Spleen (tissue), 11 donors: ENCODE results near the gene ZDHHC5. TPM values are rescaled to one million over a fixed set of nuclear protein-coding genes. Genes with fewer than 3 reads are reported as not detected.

Experiments used
- DNase-seq: peaks from one replicate; pipeline ENCODE4 v3.0.0-alpha.2; 2020
- H3K27ac ChIP-seq, 8 donors: fragments of 200-600 bp; sonication (generic) in 7 of 8; 1 replicate in 4 of 8; 2 replicates in 4 of 8; pipeline versions ENCODE4 v1.5.0 to v1.8.0; 2016 to 2021; ENCODE audit warnings: inconsistent platforms in 4 of 8, mild to moderate bottlenecking in 4 of 8, moderate library complexity in 1 of 8
- H3K27me3 ChIP-seq, 7 donors: fragments of 200-600 bp; sonication (generic) in 6 of 7; replicated peaks in 1 of 7; 1 replicate in 4 of 7; 2 replicates in 3 of 7; pipeline versions ENCODE4 v1.5.0 to v1.8.0; 2016 to 2021; ENCODE audit warnings: inconsistent platforms in 3 of 7, mild to moderate bottlenecking in 1 of 7
- H3K36me3 ChIP-seq, 6 donors: fragments of 200-600 bp; sonication (generic) in 5 of 6; 1 replicate in 4 of 6; 2 replicates in 2 of 6; pipeline versions ENCODE4 v1.5.0 to v1.8.0; 2016 to 2021; ENCODE audit warnings: inconsistent platforms in 2 of 6
- H3K4me1 ChIP-seq, 6 donors: fragments of 200-600 bp; sonication (generic) in 5 of 6; 1 replicate in 3 of 6; 2 replicates in 3 of 6; pipeline versions ENCODE4 v1.5.0 to v1.8.0; 2016 to 2021; ENCODE audit warnings: inconsistent platforms in 3 of 6
- H3K4me3 ChIP-seq, 8 donors: fragments of 200-600 bp; sonication (generic) in 7 of 8; 1 replicate in 4 of 8; 2 replicates in 4 of 8; pipeline versions ENCODE4 v1.5.0 to v1.8.0; 2016 to 2021; ENCODE audit warnings: inconsistent platforms in 4 of 8, mild to moderate bottlenecking in 4 of 8, moderate library complexity in 2 of 8
- H3K9me3 ChIP-seq, 8 donors: fragments of 200-600 bp; sonication (generic) in 7 of 8; 1 replicate in 4 of 8; 2 replicates in 4 of 8; pipeline versions ENCODE4 v1.5.0 to v1.8.0; 2016 to 2021; ENCODE audit warnings: inconsistent platforms in 4 of 8
- CTCF ChIP-seq, 11 experiments: fragments of 200-600 bp in 7 of 11; fragments of 450-650 bp in 4 of 11; sonication (generic) in 4 of 11; IDR thresholded peaks in 8 of 11; conservative IDR thresholded peaks in 3 of 11; 1 replicate in 7 of 11; 2 replicates in 4 of 11; pipeline versions ENCODE4 v1.4.0 to v1.8.0; 2016 to 2021; ENCODE audit warnings: antibody characterized with exemption in 11 of 11, inconsistent platforms in 4 of 11, mild to moderate bottlenecking in 1 of 11
- POLR2A ChIP-seq, 3 donors: fragments of 450-650 bp; IDR thresholded peaks; one replicate each; pipeline ENCODE4 v1.5.1; 2017; ENCODE audit warnings: antibody characterized with exemption in 3 of 3, mild to moderate bottlenecking in 1 of 3
- POLR2AphosphoS5 ChIP-seq, 3 donors: sonication (generic); formaldehyde crosslinking; IDR thresholded peaks; one replicate each; pipeline ENCODE4 v1.5.1; 2017; ENCODE audit warnings: antibody characterized with exemption in 3 of 3
- WGBS, 5 donors: extraction: QIAGEN DNeasy Blood & Tissue Kit in 3 of 5; methylation state at CpG; one replicate each; pipeline versions ENCODE4 v1.1.5 to v1.1.7; 2013 to 2018; 5-methylcytosine and 5-hydroxymethylcytosine counted together
- intact Hi-C: fragments of 100-400 bp; cut with DNase I; formaldehyde crosslinking; loops from one replicate; pipeline ENCODE4 v1.15.0; 2023; ENCODE audit warnings: low total_unique reads
- polyA plus RNA-seq, 3 donors: library from polyadenylated mRNA; stranded (reverse); fragments of 200-250 nt; gene quantifications; one replicate each; pipeline ENCODE4 v1.2.1, GENCODE V29; 2013
- total RNA-seq, 7 donors: library from RNA; depleted of rRNA in 3 of 7; stranded (reverse); fragments of >200 nt in 3 of 7; fragmentation: NEBNext Ultra II Directional in 4 of 7; extraction: Animal tissue kit (Norgen Biotek cat#: 25700) in 4 of 7; gene quantifications; one replicate each; pipeline versions ENCODE4 v1.1.0 to v1.2.1, GENCODE V29; 2016 to 2021
- donor health status: healthy with polysubstance abuse.
- donor health status: DM: no; HTN: no; CAD: no; lungs with moderate emphysema.
- donor health status: DM: no; HTN: no; CAD: no.
- donor health status: Bipolar disorder and iron deficiency.
- donor health status: healthy.
- donor health status: DM: no; HTN: no; CAD: no.
- donor health status: DM: yes; HTN: yes; CAD: no.

Gene ZDHHC5
- total and polyA plus RNA-seq, 10 donors, result 14.0 to 58.0 (median 48.8) TPM

DNA sequence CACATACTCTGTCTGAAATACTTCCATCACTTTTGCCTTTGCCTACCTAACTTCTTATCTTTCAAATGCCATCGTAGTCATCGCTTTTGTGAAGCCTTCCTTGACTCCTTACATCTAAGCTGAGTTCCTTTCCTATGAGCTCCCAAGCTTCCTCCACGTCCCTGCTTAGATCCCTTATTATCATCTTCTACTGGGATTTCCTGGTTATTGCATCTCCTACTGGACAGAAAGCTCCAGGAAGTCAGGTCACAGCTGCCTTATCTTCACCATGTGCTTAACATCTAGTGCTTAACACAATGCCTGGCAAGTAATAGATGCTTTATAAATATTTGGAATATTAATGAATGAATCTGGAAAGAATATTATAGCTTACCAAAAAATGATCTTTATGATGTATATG, 24.1 kb upstream of the ZDHHC5 start:
- DNase-seq, result no peak
- Histone ChIP-seq H3K27me3 (peaks cover 0 to 61% (median 24%) of the 10 kb centered on the region in 7 donors), H3K36me3 (no peaks in the 10 kb centered on the region), H3K4me3 (no peak overlapping the region), H3K4me1 (peaks cover 16 to 77% (median 59%) of the 10 kb centered on the region in 6 donors), H3K27ac (no peak overlapping the region), H3K9me3 (no peaks in the 10 kb centered on the region)
- WGBS, 5 donors, result 74 to 83% (median 76%) methylated on average over 3 of the region's 3 CpGs
- intact Hi-C loops, result loop anchor here (5.0 to 10.0 kb wide), 3 partner anchors 72 to 299 kb away; no protein-coding TSS in a partner anchor
- no peak for TF ChIP-seq CTCF (IDR thresholded peaks at IDR 0.05 in 8 of 11, conservative IDR thresholded peaks at IDR 0.05 in 3 of 11)
- TF ChIP-seq POLR2AphosphoS5 (IDR thresholded peaks at IDR 0.05), result no peak
- no peak for TF ChIP-seq POLR2A (IDR thresholded peaks at IDR 0.05)

GRCh38 chr11:57644748-57645688, 22.9 kb upstream of the ZDHHC5 start:
- Histone ChIP-seq H3K27me3 (peaks cover 0 to 61% (median 31%) of the 10 kb centered on the region in 7 donors), H3K27ac (peak overlapping the region in 5 of 8 donors; percentile 20 to 57 (median 40)), H3K9me3 (no peaks in the 10 kb centered on the region), H3K4me3 (no peak overlapping the region), H3K36me3 (no peaks in the 10 kb centered on the region), H3K4me1 (peaks cover 19 to 78% (median 55%) of the 10 kb centered on the region in 6 donors)
- peak; percentile 92 for DNase-seq
- TF ChIP-seq CTCF (IDR thresholded peaks at IDR 0.05 in 8 of 11, conservative IDR thresholded peaks at IDR 0.05 in 3 of 11), result peak; percentile 49 to 93 (median 83)
- no peak for TF ChIP-seq POLR2AphosphoS5 (IDR thresholded peaks at IDR 0.05)
- WGBS, 5 donors, result 13 to 20% (median 18%) methylated on average over 17 of the region's 17 CpGs
- intact Hi-C loops, result loop anchor here (5.0 to 10.0 kb wide), 3 partner anchors 73 to 300 kb away; no protein-coding TSS in a partner anchor

DNA sequence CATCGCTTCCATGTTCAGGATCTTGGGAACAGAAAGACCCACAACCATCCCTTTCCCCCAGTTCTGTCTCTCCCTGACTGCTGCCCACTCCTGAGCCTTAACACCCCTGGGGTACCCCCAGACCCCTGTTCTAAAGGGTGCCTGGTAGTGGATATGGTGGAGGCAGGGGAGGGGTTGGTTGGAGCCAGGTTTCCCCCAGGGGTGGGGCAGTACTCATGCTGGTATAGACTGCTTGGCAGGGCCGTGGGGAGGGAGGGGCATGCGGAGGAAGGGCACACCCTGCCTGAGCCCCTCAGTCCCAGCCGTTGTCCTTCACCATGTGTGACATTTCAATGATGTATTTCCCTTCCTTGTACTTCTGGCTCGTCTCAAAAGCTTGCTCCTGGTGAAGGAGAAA, 22.2 kb upstream of the ZDHHC5 start:
- 11 to 25% (median 15%) methylated on average over 3 to 5 of the region's 5 CpGs for WGBS, 5 donors
- peak overlapping the region in 5 of 8 donors; percentile 14 to 57 (median 40) for H3K27ac ChIP-seq
- no peak for DNase-seq
- H3K9me3 ChIP-seq, result no peaks in the 10 kb centered on the region
- intact Hi-C loops, result loop anchor here (10.0 kb wide), 1 partner anchor 301 kb away; no protein-coding TSS in a partner anchor
- peaks cover 19 to 76% (median 52%) of the 10 kb centered on the region in 6 donors for H3K4me1 ChIP-seq
- no peak overlapping the region for H3K4me3 ChIP-seq
- TF ChIP-seq POLR2AphosphoS5 (IDR thresholded peaks at IDR 0.05) (peak in 1 of 3 donors; percentile 18), CTCF (IDR thresholded peaks at IDR 0.05 in 8 of 11, conservative IDR thresholded peaks at IDR 0.05 in 3 of 11) (no peak), POLR2A (IDR thresholded peaks at IDR 0.05) (no peak)
- H3K36me3 ChIP-seq, result no peaks in the 10 kb centered on the region
- H3K27me3 ChIP-seq, result peaks cover 0 to 66% (median 31%) of the 10 kb centered on the region in 7 donors
